Bronchial epithelial cell (primary cell): Measurements from ENCODE around the gene ACTR1A. TPM values are rescaled to one million over a fixed set of nuclear protein-coding genes. Genes with fewer than 3 reads are reported as not detected.
"Not testable (repeated sequence)": the region's sequence is repeated elsewhere in the genome, so short reads cannot be mapped to it uniquely, and the experiment has no call there.

Experiments
- DNase-seq: peaks from one replicate; pipeline ENCODE4 v3.0.0-alpha.2; 2010; ENCODE audit warnings: low read depth
- FAIRE-seq: peaks from 2 replicates; lab custom pipeline; 2011; peaks lifted over from hg19 to GRCh38; lab: Jason Lieb, UNC
- H3K27me3 ChIP-seq: 2 replicates; pipeline ENCODE4 v1.5.1; 2011; ENCODE audit warnings: low read length; ENCODE audit not compliant: control insufficient read depth, insufficient read depth
- H3K36me3 ChIP-seq: 2 replicates; pipeline ENCODE4 v1.5.1; 2011; ENCODE audit warnings: low read length; ENCODE audit not compliant: control insufficient read depth, insufficient read depth
- H3K4me3 ChIP-seq: 2 replicates; pipeline ENCODE4 v1.5.1; 2011; ENCODE audit warnings: mild to moderate bottlenecking, low read depth, low read length, control low read depth
- CTCF ChIP-seq: IDR thresholded peaks from 2 replicates; pipeline ENCODE4 v1.5.1; 2011; ENCODE audit warnings: mild to moderate bottlenecking, moderate library complexity, low read length, control low read depth, inconsistent platforms; ENCODE audit not compliant: insufficient read depth, severe bottlenecking
- total RNA-seq: library from RNA; depleted of rRNA; stranded (reverse); fragments of >200 nt; gene quantifications from 2 replicates; pipeline ENCODE4 v1.2.1, GENCODE V29; 2014

The ACTR1A gene
- total RNA-seq, 1 donor from 2014 or later, result 53.2 TPM

GRCh38 chr10:102537367-102537766 lies 34.9 kb upstream of the ACTR1A start:
- DNase-seq (no peak), FAIRE-seq (no peak)
- Histone ChIP-seq H3K36me3 (no peaks in the 10 kb centered on the region), H3K4me3 (no peak overlapping the region), H3K27me3 (no peaks in the 10 kb centered on the region)
- TF ChIP-seq CTCF, result no peak

- no peak for DNase-seq
- no peaks in the 10 kb centered on the region for H3K36me3 ChIP-seq
- no peaks in the 10 kb centered on the region for H3K27me3 ChIP-seq
- FAIRE-seq, result no peak
- H3K4me3 ChIP-seq, result no peak overlapping the region
- no peak for TF ChIP-seq CTCF
These were observed 33.1 kb upstream of the ACTR1A start for GRCh38 chr10:102535481-102536147.

GRCh38 chr10:102534966-102535365 lies 32.5 kb upstream of the ACTR1A start:
- FAIRE-seq, result not testable (repeated sequence)

GRCh38 chr10:102534333-102534732 lies 31.8 kb upstream of the ACTR1A start:
- DNase-seq (no peak), FAIRE-seq (no peak)
- H3K36me3 ChIP-seq, result no peaks in the 10 kb centered on the region
- H3K4me3 ChIP-seq, result no peak overlapping the region
- no peaks in the 10 kb centered on the region for H3K27me3 ChIP-seq
- no peak for TF ChIP-seq CTCF

More at GRCh38 chr10:102534966-102535365, 32.5 kb upstream of the ACTR1A start:
- not testable (repeated sequence) for DNase-seq, H3K27me3 ChIP-seq, H3K36me3 ChIP-seq, H3K4me3 ChIP-seq

GRCh38 chr10:102527546-102527945 lies 25.0 kb upstream of the ACTR1A start:
- H3K36me3 ChIP-seq, result no peaks in the 10 kb centered on the region
- H3K27me3 ChIP-seq, result no peaks in the 10 kb centered on the region
- H3K4me3 ChIP-seq, result no peak overlapping the region
- no peak for FAIRE-seq
- no peak for DNase-seq
- TF ChIP-seq CTCF, result no peak

- FAIRE-seq (no peak), DNase-seq (no peak)
- Histone ChIP-seq H3K4me3 (no peak overlapping the region), H3K27me3 (no peaks in the 10 kb centered on the region), H3K36me3 (no peaks in the 10 kb centered on the region)
- no peak for TF ChIP-seq CTCF
These were observed 22.2 kb upstream of the ACTR1A start for GRCh38 chr10:102524746-102525145.
